Measurements from ENCODE around the gene UBTD2. TPM values are rescaled to one million over a fixed set of nuclear protein-coding genes. Genes with fewer than 3 reads are reported as not detected.

The UBTD2 gene
- total and polyA plus RNA-seq, 2 of the 4 experiments (the other 2 are of a cell fraction): 11.2 to 20.6 TPM

GRCh38 chr5:172163346-172163745 lies 120.2 kb downstream of the UBTD2 start:
- no peak for ATAC-seq (ENCODE audit: low read depth)
- H3K36me3 ChIP-seq (ENCODE audit: control insufficient read depth, insufficient read depth, low read length): no peaks in the 10 kb centered on the region
- ChIA-PET POLR2A (ENCODE audit: unreplicated experiment) (no interaction called here), CTCF (interaction anchor here (1.0 kb wide), 1 partner anchor 120 kb away, joined by 3 read pairs; no protein-coding TSS in a partner anchor)
- H2AK5ac ChIP-seq (ENCODE audit: low read depth, low read length): 0 out of 2 replicates have a peak overlapping the region, but pooled peaks have one; percentile 34
- no peak overlapping the region for H2BK120ac ChIP-seq (ENCODE audit: low read depth, low read length)
- intact Hi-C loops (cut with micrococcal nuclease) (no loop called here), dilution Hi-C loops (cut with HindIII; ENCODE audit: low sequenced_read_pairs, unreplicated experiment) (no loop called here), in situ Hi-C loops (cut with MboI; ENCODE audit: low sequenced_read_pairs) (no loop called here)
- H2BK20ac ChIP-seq (ENCODE audit: low read depth, low read length): no peak overlapping the region
- no peak overlapping the region for H3K27ac ChIP-seq (ENCODE audit: insufficient read depth, low read length)
- WGBS, 2 experiments (ENCODE audit: extremely low coverage in 2 of 2, insufficient read length in 1 of 2): 83% methylated on average over 1 of the region's 4 CpGs; no CpG with 5 or more reads in 1 of the 2 experiments
- H2AK9ac ChIP-seq (replicated peaks; ENCODE audit: low read depth, low read length, poor library complexity): no peak overlapping the region
- H3K9me1 ChIP-seq (ENCODE audit: insufficient read depth, low read length): peaks cover 43% of the 10 kb centered on the region
- H4K5ac ChIP-seq (ENCODE audit: low read depth, low read length): no peak overlapping the region
- no peak overlapping the region for H3K23ac ChIP-seq (ENCODE audit: low read depth, low read length)
- no peak overlapping the region for H3K4me3 ChIP-seq (ENCODE audit: insufficient read depth, low read depth, low read length)
- H4K20me1 ChIP-seq (ENCODE audit: insufficient read depth, low read length): peaks cover 53% of the 10 kb centered on the region
- H3K18ac ChIP-seq (ENCODE audit: low read depth, low read length): no peak overlapping the region
- H3K4ac ChIP-seq (ENCODE audit: low read depth, low read length): no peak overlapping the region
- no peak overlapping the region for H2AFZ ChIP-seq (replicated peaks; ENCODE audit: low read length, poor library complexity)
- no peak overlapping the region for H3K4me2 ChIP-seq (ENCODE audit: low read depth, low read length)
- no peak overlapping the region for H4K91ac ChIP-seq (ENCODE audit: insufficient read depth, low read depth, low read length)
- peak; percentile 43 for DNase-seq
- H2BK5ac ChIP-seq (ENCODE audit: low read depth, low read length, poor library complexity, severe bottlenecking): no peak overlapping the region
- H2BK15ac ChIP-seq (ENCODE audit: low read depth, low read length): no peak overlapping the region
- no peak for TF ChIP-seq MXI1 (IDR thresholded peaks at IDR 0.05; ENCODE audit: borderline replicate concordance, low read depth, low read length)
- TF ChIP-seq ELK1 (IDR thresholded peaks at IDR 0.05; ENCODE audit: borderline replicate concordance, low read depth, low read length): no peak
- TF ChIP-seq CEBPB (IDR thresholded peaks at IDR 0.05; ENCODE audit: low read depth, low read length): no peak
- no peak for TF ChIP-seq BHLHE40 (IDR thresholded peaks at IDR 0.05; ENCODE audit: low read depth, low read length)
- TF ChIP-seq RCOR1 (IDR thresholded peaks at IDR 0.05; ENCODE audit: insufficient replicate concordance, low read length): no peak
- TF ChIP-seq, protein P1, sequence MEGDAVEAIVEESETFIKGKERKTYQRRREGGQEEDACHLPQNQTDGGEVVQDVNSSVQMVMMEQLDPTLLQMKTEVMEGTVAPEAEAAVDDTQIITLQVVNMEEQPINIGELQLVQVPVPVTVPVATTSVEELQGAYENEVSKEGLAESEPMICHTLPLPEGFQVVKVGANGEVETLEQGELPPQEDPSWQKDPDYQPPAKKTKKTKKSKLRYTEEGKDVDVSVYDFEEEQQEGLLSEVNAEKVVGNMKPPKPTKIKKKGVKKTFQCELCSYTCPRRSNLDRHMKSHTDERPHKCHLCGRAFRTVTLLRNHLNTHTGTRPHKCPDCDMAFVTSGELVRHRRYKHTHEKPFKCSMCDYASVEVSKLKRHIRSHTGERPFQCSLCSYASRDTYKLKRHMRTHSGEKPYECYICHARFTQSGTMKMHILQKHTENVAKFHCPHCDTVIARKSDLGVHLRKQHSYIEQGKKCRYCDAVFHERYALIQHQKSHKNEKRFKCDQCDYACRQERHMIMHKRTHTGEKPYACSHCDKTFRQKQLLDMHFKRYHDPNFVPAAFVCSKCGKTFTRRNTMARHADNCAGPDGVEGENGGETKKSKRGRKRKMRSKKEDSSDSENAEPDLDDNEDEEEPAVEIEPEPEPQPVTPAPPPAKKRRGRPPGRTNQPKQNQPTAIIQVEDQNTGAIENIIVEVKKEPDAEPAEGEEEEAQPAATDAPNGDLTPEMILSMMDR (conservative IDR thresholded peaks at IDR 0.05; ENCODE audit: low read depth, low read length): no peak
- no peak for TF ChIP-seq USF2 (IDR thresholded peaks at IDR 0.05; ENCODE audit: low read depth, low read length)
- no peak for TF ChIP-seq MAFK (IDR thresholded peaks at IDR 0.05; ENCODE audit: low read depth, low read length)
- no peak for TF ChIP-seq SMC3 (IDR thresholded peaks at IDR 0.05; ENCODE audit: low read depth, low read length)
- TF ChIP-seq RFX5 (IDR thresholded peaks at IDR 0.05; ENCODE audit: low read depth, low read length): no peak
- no peak for TF ChIP-seq FOS (IDR thresholded peaks at IDR 0.05; ENCODE audit: low read depth, low read length)
- TF ChIP-seq MAZ (IDR thresholded peaks at IDR 0.05; ENCODE audit: borderline replicate concordance, low read depth, low read length): no peak
- H3K9me3 ChIP-seq (ENCODE audit: control insufficient read depth, insufficient read depth, low read length): no peaks in the 10 kb centered on the region
- H4K8ac ChIP-seq (ENCODE audit: low read depth in 2 of 2, low read length in 2 of 2): no peak overlapping the region
- H3K27me3 ChIP-seq (ENCODE audit: control insufficient read depth, insufficient read depth, low read length): no peaks in the 10 kb centered on the region
- BruUV-seq (replicated peaks): no TSS peak
- no peak overlapping the region for H3K56ac ChIP-seq (ENCODE audit: extremely low read depth, insufficient read depth, low read length)
- H3K9ac ChIP-seq (ENCODE audit: low read depth, low read length): no peak overlapping the region
- H3K14ac ChIP-seq (replicated peaks; ENCODE audit: low read depth, low read length): no peak overlapping the region
- H3K79me1 ChIP-seq (ENCODE audit: low read depth in 1 of 2, low read length in 2 of 2): peaks cover 23 to 73% of the 10 kb centered on the region in 2 experiments
- H3K4me1 ChIP-seq (ENCODE audit: control insufficient read depth, insufficient read depth, low read length): peaks cover 15% of the 10 kb centered on the region
